K562 (cell line): ENCODE data around the gene SLC25A15. TPM values are rescaled to one million over a fixed set of nuclear protein-coding genes. Genes with fewer than 3 reads are reported as not detected.
"Not testable (repeated sequence)": the region's sequence is repeated elsewhere in the genome, so short reads cannot be mapped to it uniquely, and the experiment has no call there.

ENCODE experiments used
- ATAC-seq: fragments of 200-7000 bp; cut with Tn5 transposase; 3 replicates; pipeline ENCODE4 v1.9.1; 2020; ENCODE audit warnings: moderate library complexity
- BruUV-seq: library from RNA; stranded (reverse); fragments of 400-500 nt; replicated peaks from 2 replicates; lab custom pipeline; 2021; lab: Mats Ljungman, UMichigan
- CTCF ChIA-PET: fragments of 300-600 bp; formaldehyde crosslinking; extraction: SDS; loops from one replicate; lab custom pipeline; 2021; ENCODE audit warnings: low intra/inter-chr PET ratio; lab: Yijun Ruan, JAX
- POLR2A ChIA-PET: fragments of 300-600, 350-650 bp; sonication (Branson Sonifier 250); formaldehyde crosslinking; extraction: SDS; loops from one replicate; lab custom pipeline; 2021; ENCODE audit warnings: antibody characterized with exemption, inconsistent platforms; lab: Yijun Ruan, JAX
- DNase-seq, 4 experiments: peaks; one replicate each; pipeline versions ENCODE4 v3.0.0 to v3.0.0-alpha.2; 2011 to 2018; ENCODE audit warnings: low spot score in 3 of 4, mixed read lengths in 3 of 4; ENCODE audit errors: extremely low read depth in 1 of 4
- FAIRE-seq: peaks from 2 replicates; lab custom pipeline; 2011; peaks lifted over from hg19 to GRCh38; lab: Jason Lieb, UNC
- H2AFZ ChIP-seq: 2 replicates; pipeline ENCODE4 v1.6.0; 2011; ENCODE audit warnings: low read depth, low read length, control low read depth, inconsistent platforms
- H3K27ac ChIP-seq: fragments of 200-600 bp; 3 replicates; pipeline ENCODE4 v1.8.0; 2011; ENCODE audit warnings: low read depth, mild to moderate bottlenecking, control low read depth, inconsistent platforms, low read length, moderate library complexity, mixed read lengths; ENCODE audit errors: extremely low read depth
- H3K27me3 ChIP-seq, 2 experiments: fragments of 300-600 bp in 1 of 2; 2 replicates in 1 of 2; 3 replicates in 1 of 2; pipeline versions ENCODE4 v1.6.0 to v1.8.0; 2011; ENCODE audit warnings: inconsistent platforms in 2 of 2, low read length in 2 of 2, mild to moderate bottlenecking in 1 of 2, mixed read lengths in 1 of 2, moderate library complexity in 1 of 2; ENCODE audit not compliant: control insufficient read depth in 2 of 2, insufficient read depth in 2 of 2
- H3K36me3 ChIP-seq: fragments of 300-600 bp; 3 replicates; pipeline ENCODE4 v1.8.0; 2011; ENCODE audit warnings: mild to moderate bottlenecking, low read length, inconsistent platforms; ENCODE audit not compliant: control insufficient read depth, insufficient read depth
- H3K4me1 ChIP-seq, 2 experiments: fragments of 200-600 bp in 1 of 2; replicated peaks in 1 of 2; 2 replicates in 1 of 2; 3 replicates in 1 of 2; pipeline versions ENCODE4 v1.5.1 to v1.8.0; 2011; ENCODE audit warnings: inconsistent platforms in 2 of 2, low read length in 2 of 2, mild to moderate bottlenecking in 1 of 2, mixed read lengths in 1 of 2, moderate library complexity in 1 of 2; ENCODE audit not compliant: control insufficient read depth in 2 of 2, insufficient read depth in 2 of 2
- H3K4me2 ChIP-seq: 2 replicates; pipeline ENCODE4 v1.6.1; 2011; ENCODE audit warnings: low read length, control low read depth, inconsistent platforms, mixed read lengths; ENCODE audit not compliant: insufficient read depth
- H3K4me3 ChIP-seq: fragments of 200-600 bp; sonication (generic), shearing (Covaris generic); 2 replicates; pipeline ENCODE4 v1.5.1; 2016; ENCODE audit warnings: control low read depth, inconsistent platforms
- H3K79me2 ChIP-seq: fragments of 200-600 bp; 3 replicates; pipeline ENCODE4 v1.8.0; 2011; ENCODE audit warnings: low read length, inconsistent platforms; ENCODE audit not compliant: control insufficient read depth, insufficient read depth
- H3K9ac ChIP-seq, 2 experiments: 2 replicates each; pipeline versions ENCODE4 v1.6.0 to v1.6.1; 2011; ENCODE audit warnings: low read depth in 2 of 2, low read length in 2 of 2, control low read depth in 1 of 2, inconsistent platforms in 1 of 2, mild to moderate bottlenecking in 1 of 2, mixed read lengths in 1 of 2; ENCODE audit not compliant: insufficient read depth in 1 of 2
- H3K9me1 ChIP-seq: one replicate; pipeline ENCODE4 v1.6.0; 2011; ENCODE audit warnings: inconsistent platforms, mild to moderate bottlenecking, low read length, moderate library complexity; ENCODE audit not compliant: control insufficient read depth, insufficient read depth
- H3K9me3 ChIP-seq: replicated peaks from 2 replicates; pipeline ENCODE4 v1.5.1; 2011; ENCODE audit warnings: low read depth, low read length, inconsistent platforms; ENCODE audit not compliant: control insufficient read depth, insufficient read depth
- H4K20me1 ChIP-seq: replicated peaks from 2 replicates; pipeline ENCODE4 v1.6.1; 2011; ENCODE audit warnings: low read length, inconsistent platforms, mixed read lengths; ENCODE audit not compliant: control insufficient read depth, insufficient read depth
- ATF7 ChIP-seq: fragments of 450-650 bp; IDR thresholded peaks from 2 replicates; pipeline ENCODE4 v1.7.1; 2014; ENCODE audit warnings: mild to moderate bottlenecking, moderate library complexity
- CEBPB ChIP-seq: fragments of 450-650 bp; IDR thresholded peaks from 2 replicates; pipeline ENCODE4 v1.6.1; 2016; ENCODE audit warnings: missing genetic modification characterization, missing compliant biosample characterization
- CEBPG ChIP-seq, 3 experiments: fragments of 200-800 bp in 1 of 3; sonication (Bioruptor generic) in 1 of 3; sonication (generic) in 1 of 3; formaldehyde crosslinking in 1 of 3; IDR thresholded peaks in 2 of 3; conservative IDR thresholded peaks in 1 of 3; 2 replicates each; pipeline versions ENCODE4 v1.6.1 to v1.8.0; 2016 to 2022; ENCODE audit warnings: missing compliant biosample characterization in 2 of 3, missing genetic modification characterization in 2 of 3, mild to moderate bottlenecking in 1 of 3, missing genetic modification reagents in 1 of 3
- EP400 ChIP-seq: fragments of 450-650 bp; IDR thresholded peaks from 2 replicates; pipeline ENCODE4 v1.6.1; 2017; ENCODE audit warnings: antibody characterized with exemption, mild to moderate bottlenecking, moderate library complexity
- POLR2B ChIP-seq: fragments of 450-650 bp; IDR thresholded peaks from 2 replicates; pipeline ENCODE4 v1.6.1; 2018; ENCODE audit warnings: low read depth; ENCODE audit not compliant: partially characterized antibody
- RBM25 ChIP-seq: fragments of 200-400 bp; formaldehyde crosslinking; IDR thresholded peaks from 2 replicates; pipeline ENCODE4 v1.6.1; 2018; ENCODE audit warnings: low read length, low read depth, moderate library complexity; ENCODE audit not compliant: severe bottlenecking
- ZBTB33 ChIP-seq: sonication (generic); formaldehyde crosslinking; IDR thresholded peaks from 2 replicates; pipeline ENCODE4 v1.8.1; 2023; ENCODE audit warnings: mild to moderate bottlenecking, missing genetic modification reagents
- ZBTB34 ChIP-seq: fragments of 250-450 bp; sonication (Bioruptor Pico); IDR thresholded peaks from 2 replicates; pipeline ENCODE4 v1.8.0; 2021; ENCODE audit warnings: mild to moderate bottlenecking, moderate library complexity
- ZNF384 ChIP-seq: IDR thresholded peaks from 2 replicates; pipeline ENCODE4 v1.6.1; 2012; ENCODE audit warnings: low read depth, low read length, improper control_type of control experiment
- WGBS: fragments of 100-300 bp; shearing (Covaris generic); methylation state at CpG from one replicate; pipeline ENCODE4 v1.1.6; 2016; ENCODE audit warnings: low coverage, mixed read lengths; ENCODE audit not compliant: insufficient coverage; ENCODE audit errors: missing lambda C conversion rate; 5-methylcytosine and 5-hydroxymethylcytosine counted together
- in situ Hi-C: fragments of 300-500 bp; cut with MboI; formaldehyde crosslinking; loops from 4 replicates; pipeline ENCODE4 v1.15.0; 2018; ENCODE audit warnings: inconsistent platforms, mixed read lengths
- intact Hi-C: fragments of 100-400 bp; cut with micrococcal nuclease; formaldehyde crosslinking; loops from 2 replicates; pipeline ENCODE4 v1.14.2; 2022
- polyA plus RNA-seq, 8 experiments: library from polyadenylated mRNA; depleted of rRNA in 4 of 8; stranded (reverse) in 5 of 8; unstranded in 3 of 8; fragments of >200 nt; fragmentation: Nextera tagmentation in 2 of 8; fragmentation: Illumina TruSeq in 1 of 8; extraction: Ambion mirVana in 2 of 8; extraction: Trizol in 1 of 8; gene quantifications; 2 replicates each; pipeline versions ENCODE4 v1.2.1 to v1.2.3, GENCODE V29; 2011 to 2014; ENCODE audit warnings: inconsistent platforms in 1 of 8, missing spikeins in 1 of 8
- total RNA-seq, 7 experiments: library from RNA; depleted of rRNA in 6 of 7; stranded (reverse); fragments of >200 nt in 6 of 7; fragmentation: Illumina TruSeq in 2 of 7; extraction: Trizol in 2 of 7; gene quantifications; 2 replicates each; pipeline versions ENCODE4 v1.2.1 to v1.2.3, GENCODE V29; 2011 to 2021; ENCODE audit warnings: low replicate concordance in 1 of 7
- TF ChIP-seq, protein P1 (sequence below), 2 experiments: fragments of 450-650 bp in 1 of 2; sonication (generic) in 1 of 2; formaldehyde crosslinking in 1 of 2; IDR thresholded peaks in 1 of 2; conservative IDR thresholded peaks in 1 of 2; 2 replicates each; pipeline versions ENCODE4 v1.6.1 to v1.8.1; 2016 to 2023; ENCODE audit warnings: mild to moderate bottlenecking in 2 of 2, moderate library complexity in 2 of 2, inconsistent platforms in 1 of 2, missing genetic modification reagents in 1 of 2

The SLC25A15 gene
- total and polyA plus RNA-seq, 9 of the 15 experiments (the other 6 are each of a cell fraction or from before 2014, with no cell fraction given), result 3.5 to 30.5 (median 20.3) TPM

GRCh38 chr13:40787062-40787461, 2.3 kb upstream of the SLC25A15 start (continued):
- TF ChIP-seq ZBTB34 (CRISPR knock-in tag) (no peak), ATF7 (peak; percentile 74)

- H3K9me3 ChIP-seq, H3K36me3 ChIP-seq, H3K27me3 ChIP-seq, FAIRE-seq, DNase-seq, CTCF ChIA-PET, H4K20me1 ChIP-seq, ATAC-seq, H3K9me1 ChIP-seq, POLR2A ChIA-PET: not testable (repeated sequence)
- peak overlapping the region; percentile 75 for H3K4me2 ChIP-seq
- in situ Hi-C loops, result loop anchor here (25.0 kb wide), 1 partner anchor 274 kb away; the partner anchor contains the start of gene WBP4
- peak overlapping the region; percentile 77 to 97 for H3K9ac ChIP-seq
- peaks cover 18% of the 10 kb centered on the region; the same call in 2 of the 3 replicates for H3K79me2 ChIP-seq
- peak overlapping the region; percentile 60 for H3K4me3 ChIP-seq
- intact Hi-C loops, result loop anchor here (10.0 kb wide), 1 partner anchor 236 kb away; no protein-coding TSS in a partner anchor
- 33% methylated on average over 13 of the region's 18 CpGs for WGBS
- peak overlapping the region; percentile 85 for H2AFZ ChIP-seq
- TSS peak; percentile 87 for BruUV-seq
- peaks cover 13 to 20% of the 10 kb centered on the region in 2 experiments for H3K4me1 ChIP-seq
- peak overlapping the region; percentile 80 for H3K27ac ChIP-seq
- TF ChIP-seq RBM25 (peak; percentile 79), ZBTB33 (CRISPR knock-in tag) (0 out of 2 replicates have a peak, but pooled peaks have one; percentile 42), EP400 (peak; percentile 33), ATF7 (0 out of 2 replicates have a peak, but pooled peaks have one; percentile 25), CEBPB (tag) (peak; percentile 43; the same call in 1 of the 2 replicates), CEBPG (CRISPR knock-in tag; IDR thresholded peaks at IDR 0.05) (peak; percentile 74; the same call in 1 of the 2 replicates), CEBPG (tag; conservative IDR thresholded peaks at IDR 0.05 in 1 of 2, IDR thresholded peaks at IDR 0.05 in 1 of 2) (peak; percentile 60 to 69; a peak in 3 of 4 replicates), ZNF384 (peak; percentile 32; the same call in 1 of the 2 replicates), POLR2B (peak; percentile 37)
- TF ChIP-seq, protein P1, sequence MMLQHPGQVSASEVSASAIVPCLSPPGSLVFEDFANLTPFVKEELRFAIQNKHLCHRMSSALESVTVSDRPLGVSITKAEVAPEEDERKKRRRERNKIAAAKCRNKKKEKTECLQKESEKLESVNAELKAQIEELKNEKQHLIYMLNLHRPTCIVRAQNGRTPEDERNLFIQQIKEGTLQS (IDR thresholded peaks at IDR 0.05), result peak; percentile 88
- TF ChIP-seq, protein P1 (CRISPR knock-in tag; conservative IDR thresholded peaks at IDR 0.05), result not testable (repeated sequence)
These were observed 704 bp upstream of the SLC25A15 start for GRCh38 chr13:40788540-40789274.
